Large intestine (tissue), 3 donors: ENCODE measurements around the gene TCF15. TPM values are rescaled to one million over a fixed set of nuclear protein-coding genes. Genes with fewer than 3 reads are reported as not detected.
"Not testable (repeated sequence)": the region's sequence is repeated elsewhere in the genome, so short reads cannot be mapped to it uniquely, and the experiment has no call there.

Source experiments
- DNase-seq, 2 donors: peaks; one replicate each; pipeline versions ENCODE4 v3.0.0 to v3.0.0-alpha.2; 2013
- H3K27ac ChIP-seq: one replicate; pipeline ENCODE4 v1.5.1; 2013; ENCODE audit warnings: low read length
- H3K27me3 ChIP-seq: 2 replicates; pipeline ENCODE4 v1.6.1; 2013; ENCODE audit warnings: low read length; ENCODE audit not compliant: control insufficient read depth, insufficient read depth
- H3K36me3 ChIP-seq: 2 replicates; pipeline ENCODE4 v1.6.1; 2013; ENCODE audit warnings: low read length; ENCODE audit not compliant: control insufficient read depth, insufficient read depth
- H3K4me1 ChIP-seq: one replicate; pipeline ENCODE4 v1.6.1; 2013; ENCODE audit warnings: low read length; ENCODE audit not compliant: control insufficient read depth, insufficient read depth
- H3K4me3 ChIP-seq: one replicate; pipeline ENCODE4 v1.5.1; 2013; ENCODE audit warnings: low read length
- H3K9me3 ChIP-seq: one replicate; pipeline ENCODE4 v1.6.1; 2013; ENCODE audit warnings: mild to moderate bottlenecking, low read depth, low read length, moderate library complexity; ENCODE audit not compliant: control insufficient read depth
- WGBS: methylation state at CpG from one replicate; pipeline ENCODE4 v1.1.5; 2013; ENCODE audit warnings: low lambda C conversion rate; ENCODE audit not compliant: insufficient coverage; 5-methylcytosine and 5-hydroxymethylcytosine counted together
- polyA plus RNA-seq: library from polyadenylated mRNA; unstranded; fragments of 120-200 nt; gene quantifications from one replicate; pipeline ENCODE4 v1.2.1, GENCODE V29; 2013

TCF15 gene
- polyA plus RNA-seq, 1 donor, result 0.64 TPM

GRCh38 chr20:578940-579690 is 31.0 kb downstream of the TCF15 start:
- H3K36me3 ChIP-seq, H3K9me3 ChIP-seq, DNase-seq, H3K4me1 ChIP-seq, H3K4me3 ChIP-seq, H3K27ac ChIP-seq: not testable (repeated sequence)
- no CpG with 5 or more reads among the region's 8 CpGs for WGBS
- peaks cover 25% of the 10 kb centered on the region for H3K27me3 ChIP-seq

- peaks cover 41% of the 10 kb centered on the region for H3K27me3 ChIP-seq
- no peak for DNase-seq
- no peaks in the 10 kb centered on the region for H3K9me3 ChIP-seq
- no peak overlapping the region for H3K4me3 ChIP-seq
- no peaks in the 10 kb centered on the region for H3K36me3 ChIP-seq
- WGBS, result no CpG with 5 or more reads among the region's 12 CpGs
- no peak overlapping the region for H3K27ac ChIP-seq
- H3K4me1 ChIP-seq, result no peaks in the 10 kb centered on the region
Measured at GRCh38 chr20:577167-577791, 32.8 kb downstream of the TCF15 start.

DNA sequence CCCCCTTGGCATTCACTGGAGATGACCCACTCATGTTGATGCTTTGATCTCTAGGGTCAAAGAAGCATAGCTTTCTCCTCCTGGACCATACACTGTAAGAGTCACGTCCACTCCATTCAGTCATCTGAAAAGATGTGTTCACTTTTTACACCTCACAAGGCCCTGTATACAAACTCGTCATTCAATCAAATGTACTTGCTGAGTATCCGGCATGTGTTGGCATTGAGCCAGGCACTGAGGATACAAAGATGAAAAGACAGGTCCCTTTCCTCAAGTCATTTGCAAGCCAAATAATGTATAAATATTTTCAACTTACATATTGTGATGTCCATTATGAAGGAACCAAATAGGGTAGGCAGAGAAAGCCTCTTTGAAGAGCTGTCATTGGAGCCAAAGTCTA is 34.0 kb downstream of the TCF15 start:
- H3K9me3 ChIP-seq, result no peaks in the 10 kb centered on the region
- H3K27ac ChIP-seq, result no peak overlapping the region
- H3K36me3 ChIP-seq, result no peaks in the 10 kb centered on the region
- 83% methylated on average over 1 of the region's 3 CpGs for WGBS
- no peak for DNase-seq
- peaks cover 47% of the 10 kb centered on the region for H3K27me3 ChIP-seq
- H3K4me1 ChIP-seq, result no peaks in the 10 kb centered on the region
- H3K4me3 ChIP-seq, result no peak overlapping the region

DNA sequence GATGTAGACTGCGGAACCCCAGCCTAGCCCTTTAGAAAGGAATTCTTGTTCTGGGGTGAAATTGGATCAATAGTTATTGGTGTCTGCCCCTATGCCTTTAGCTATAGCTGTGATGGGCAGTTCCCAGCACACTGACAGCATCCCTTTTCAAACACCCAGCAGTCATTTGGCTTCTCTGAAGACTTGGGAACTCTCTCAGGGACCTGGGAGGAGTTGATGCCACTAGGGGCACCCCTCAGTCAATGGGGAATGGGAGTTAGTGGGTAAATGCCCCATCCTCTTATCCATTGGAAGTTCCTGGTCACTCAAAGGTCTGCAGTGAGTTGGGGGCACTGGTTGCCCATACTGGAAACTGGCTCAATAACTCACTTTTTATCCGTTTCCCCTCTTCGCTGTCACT is 34.9 kb downstream of the TCF15 start:
- no peak for DNase-seq
- H3K4me1 ChIP-seq, result no peaks in the 10 kb centered on the region
- WGBS, result 100% methylated on average over 2 of the region's 3 CpGs
- peaks cover 47% of the 10 kb centered on the region for H3K27me3 ChIP-seq
- no peak overlapping the region for H3K4me3 ChIP-seq
- H3K9me3 ChIP-seq, result no peaks in the 10 kb centered on the region
- H3K36me3 ChIP-seq, result no peaks in the 10 kb centered on the region
- no peak overlapping the region for H3K27ac ChIP-seq

- Histone ChIP-seq H3K4me1 (no peaks in the 10 kb centered on the region), H3K9me3 (no peaks in the 10 kb centered on the region), H3K27me3 (peaks cover 44% of the 10 kb centered on the region), H3K4me3 (no peak overlapping the region), H3K27ac (no peak overlapping the region), H3K36me3 (no peaks in the 10 kb centered on the region)
- DNase-seq, result no peak
- WGBS, result no CpG with 5 or more reads among the region's 15 CpGs
Measured at GRCh38 chr20:574297-574942, 35.7 kb downstream of the TCF15 start.

- Histone ChIP-seq H3K36me3 (no peaks in the 10 kb centered on the region), H3K4me3 (no peak overlapping the region), H3K27ac (no peak overlapping the region), H3K27me3 (peaks cover 49% of the 10 kb centered on the region), H3K9me3 (no peaks in the 10 kb centered on the region), H3K4me1 (no peaks in the 10 kb centered on the region)
- no CpG with 5 or more reads among the region's 12 CpGs for WGBS
- no peak for DNase-seq
Measured at GRCh38 chr20:573414-574296, 36.5 kb downstream of the TCF15 start.

DNA sequence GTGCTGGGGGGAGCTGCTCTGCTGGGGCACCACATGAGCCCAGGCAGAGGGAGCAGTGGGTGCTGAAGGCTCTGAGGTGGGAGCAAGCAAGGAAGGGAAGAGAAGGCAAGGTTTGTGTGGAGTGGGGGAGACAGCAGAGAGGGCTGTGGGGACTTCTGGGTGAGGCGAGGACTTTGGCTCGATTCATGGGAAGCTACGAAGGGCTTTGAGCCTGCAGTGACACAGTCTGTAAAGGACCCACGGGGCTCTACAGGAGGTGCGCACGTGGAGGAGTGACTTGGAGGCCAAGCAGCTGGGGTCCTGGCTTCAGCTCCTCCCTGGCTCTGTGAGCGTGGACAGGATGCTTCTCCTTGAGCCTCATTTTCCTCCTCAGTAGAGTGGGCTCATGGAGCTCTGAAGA is 37.4 kb downstream of the TCF15 start:
- no CpG with 5 or more reads among the region's 7 CpGs for WGBS
- no peak for DNase-seq
- H3K27me3 ChIP-seq, result peaks cover 54% of the 10 kb centered on the region
- no peaks in the 10 kb centered on the region for H3K9me3 ChIP-seq
- H3K27ac ChIP-seq, result no peak overlapping the region
- no peak overlapping the region for H3K4me3 ChIP-seq
- no peaks in the 10 kb centered on the region for H3K36me3 ChIP-seq
- H3K4me1 ChIP-seq, result no peaks in the 10 kb centered on the region

GRCh38 chr20:571754-572441 is 38.2 kb downstream of the TCF15 start:
- no CpG with 5 or more reads among the region's 24 CpGs for WGBS
- Histone ChIP-seq H3K4me3 (no peak overlapping the region), H3K36me3 (no peaks in the 10 kb centered on the region), H3K27me3 (peaks cover 51% of the 10 kb centered on the region), H3K9me3 (no peaks in the 10 kb centered on the region), H3K4me1 (no peaks in the 10 kb centered on the region), H3K27ac (no peak overlapping the region)
- DNase-seq, result peak; percentile 26 to 44

DNA sequence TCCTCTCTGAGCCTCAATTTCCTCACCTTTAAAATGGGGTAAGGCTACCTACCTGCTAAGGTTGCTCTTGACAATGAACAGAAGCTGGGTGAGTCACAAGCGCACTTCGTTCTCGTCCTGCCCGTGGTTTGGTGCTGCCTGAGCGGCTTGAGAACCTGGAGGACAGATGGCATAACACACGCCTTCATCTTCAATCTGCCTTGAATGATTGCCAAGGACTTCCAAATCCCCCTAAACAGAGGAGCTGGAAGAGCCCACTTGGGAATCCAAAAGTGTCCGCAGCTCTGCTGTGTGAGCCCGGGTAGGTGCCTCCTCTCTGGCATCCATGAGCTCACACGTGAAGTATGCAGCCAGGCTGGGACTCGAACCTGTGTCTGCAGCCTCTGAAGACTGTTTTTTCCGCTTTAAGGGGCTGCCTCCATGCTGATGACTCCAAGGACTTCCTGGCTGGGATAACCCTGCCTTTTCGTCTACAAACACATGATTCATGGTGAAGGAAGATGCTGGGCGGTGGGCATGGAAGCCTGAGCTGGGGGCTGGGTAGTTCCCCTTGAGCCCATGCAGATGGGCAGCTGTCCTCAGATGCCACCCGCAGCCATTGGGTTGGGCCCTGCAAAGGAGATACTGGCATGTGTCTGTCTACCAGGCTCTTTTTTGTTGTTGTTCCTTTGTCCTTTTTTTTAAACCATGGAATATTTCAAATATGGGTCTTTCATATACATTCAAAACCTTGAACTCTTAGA is 41.3 kb downstream of the TCF15 start:
- Histone ChIP-seq H3K27me3 (peaks cover 35% of the 10 kb centered on the region), H3K27ac (no peak overlapping the region), H3K36me3 (no peaks in the 10 kb centered on the region), H3K9me3 (no peaks in the 10 kb centered on the region), H3K4me1 (no peaks in the 10 kb centered on the region), H3K4me3 (no peak overlapping the region)
- WGBS, result 100% methylated on average over 1 of the region's 14 CpGs
- DNase-seq, result no peak
